Dedifferentiated amniotic fluid mesenchymal stem cell (primary cell): ENCODE data around the gene RNF224.

ENCODE experiments used
- DNase-seq: peaks from one replicate; pipeline ENCODE4 v3.0.0-alpha.2; 2016; ENCODE audit errors: extremely low spot score

Gene RNF224

DNA sequence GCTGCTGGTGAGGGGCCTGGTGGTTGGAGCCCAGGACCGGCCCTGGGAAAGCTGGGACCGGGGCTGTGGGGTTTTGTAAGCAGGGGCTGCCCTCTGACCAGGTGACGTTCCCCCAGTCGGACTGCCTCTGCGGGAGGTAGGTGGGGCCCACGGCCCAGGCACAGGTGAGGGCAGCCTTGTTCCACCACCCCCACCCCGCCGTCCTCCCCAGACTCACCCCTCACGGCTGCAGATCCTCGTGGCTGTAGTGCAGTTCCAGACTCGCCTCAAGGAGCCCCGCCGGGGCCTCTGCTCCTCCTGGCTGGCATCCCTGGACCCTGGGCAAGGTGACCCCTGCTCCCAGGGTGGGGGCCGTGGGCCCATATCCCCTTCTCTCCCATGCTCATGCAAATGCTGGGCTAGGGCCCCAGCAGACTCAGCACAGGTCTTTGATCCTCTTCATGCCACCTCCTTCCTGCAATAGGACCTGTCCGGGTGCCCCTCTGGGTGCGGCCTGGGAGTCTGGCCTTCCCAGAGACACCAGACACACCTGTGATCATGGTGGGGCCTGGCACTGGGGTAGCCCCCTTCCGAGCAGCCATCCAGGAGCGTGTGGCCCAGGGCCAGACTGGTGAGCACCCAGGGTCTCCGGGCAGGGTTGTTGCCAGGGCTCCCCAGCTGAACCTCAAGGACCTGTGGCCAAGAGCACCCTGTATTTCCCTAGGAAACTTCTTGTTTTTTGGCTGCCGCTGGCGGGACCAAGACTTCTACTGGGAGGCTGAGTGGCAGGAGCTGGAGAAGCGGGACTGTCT is 11.9 kb upstream of the RNF224 start:
- no peak for DNase-seq

DNA sequence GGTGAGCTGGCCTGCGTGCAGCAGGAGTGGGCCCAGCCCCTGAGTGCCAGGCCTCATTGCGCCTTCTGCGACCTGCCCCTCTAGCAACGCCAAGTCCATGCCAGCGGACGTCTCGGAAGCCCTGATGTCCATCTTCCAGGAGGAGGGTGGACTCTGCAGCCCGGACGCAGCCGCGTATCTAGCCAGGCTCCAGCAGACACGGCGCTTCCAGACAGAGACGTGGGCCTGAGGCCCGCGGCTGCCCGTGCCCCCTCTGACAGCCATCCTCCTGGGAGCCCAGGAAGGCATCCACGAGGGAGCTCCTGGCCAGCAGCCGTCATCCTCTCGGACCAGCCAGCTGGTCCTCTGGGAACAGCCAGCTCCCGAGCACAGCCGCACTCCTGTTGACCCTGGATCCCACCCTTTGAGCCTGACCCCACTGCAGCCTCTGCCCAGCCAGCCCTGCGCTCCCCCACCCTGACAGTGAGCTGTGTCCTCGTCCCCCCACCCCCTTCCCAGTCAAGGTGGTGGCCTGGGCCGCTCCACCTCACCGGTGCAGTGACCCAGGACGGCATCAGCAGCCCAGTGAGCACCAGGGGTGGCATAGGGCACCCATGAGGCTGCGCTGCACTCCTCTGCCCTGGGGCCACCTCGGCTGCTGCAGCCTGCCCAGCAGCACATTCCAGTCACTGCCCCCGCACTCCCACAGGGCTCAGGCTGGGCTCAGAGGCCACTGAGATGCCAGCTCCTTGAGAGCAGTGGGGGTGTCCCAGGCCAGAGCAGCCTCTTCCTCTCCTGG is 10.9 kb upstream of the RNF224 start:
- no peak for DNase-seq

DNA sequence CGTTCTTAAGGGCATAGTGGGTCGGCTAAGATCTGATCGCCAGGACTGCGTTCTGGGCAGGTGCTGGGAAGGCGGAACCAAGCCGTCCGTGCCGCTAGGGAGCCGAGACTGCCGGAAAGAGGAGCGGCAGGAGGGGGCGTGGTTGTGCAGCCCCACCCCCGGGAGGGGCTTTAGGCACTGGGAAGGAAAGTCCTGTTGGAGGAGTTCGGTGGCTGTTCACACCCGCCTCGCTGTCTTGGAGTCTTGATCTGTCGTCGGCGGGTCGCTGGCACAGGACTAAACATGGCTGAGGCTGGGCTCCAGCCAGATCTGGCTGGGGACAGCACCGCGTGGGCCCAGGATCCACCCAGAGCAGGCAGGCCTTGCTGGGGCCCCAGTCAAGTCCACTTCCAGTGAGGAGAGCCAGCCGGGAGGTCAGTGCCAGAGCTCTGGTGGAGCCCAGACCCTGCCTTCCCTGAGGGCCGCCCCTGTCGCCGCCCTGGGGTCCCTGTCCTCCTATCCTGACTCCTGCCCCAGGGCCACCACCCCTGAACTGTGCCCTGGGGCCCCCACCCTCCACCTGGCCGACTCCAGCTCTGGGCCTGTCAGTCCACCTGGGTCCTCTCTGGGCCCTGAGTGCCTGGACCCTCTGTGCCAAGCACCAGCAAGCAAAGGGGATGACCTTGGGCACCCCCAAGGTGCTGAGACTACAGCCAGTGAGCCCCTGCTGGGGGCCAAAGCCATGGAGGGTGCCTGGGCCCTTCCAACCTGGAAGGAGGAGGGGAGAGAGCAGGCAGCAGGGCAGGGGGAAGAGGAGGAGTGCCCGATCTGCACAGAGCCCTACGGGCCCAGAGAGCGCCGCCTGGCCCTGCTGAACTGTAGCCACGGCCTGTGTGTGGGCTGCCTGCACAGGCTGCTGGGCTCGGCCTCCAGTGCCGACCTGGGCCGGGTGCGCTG is 9.8 kb upstream of the RNF224 start:
- no peak for DNase-seq

GRCh38 chr9:137218212-137218753 is 9.0 kb upstream of the RNF224 start:
- no peak for DNase-seq

DNA sequence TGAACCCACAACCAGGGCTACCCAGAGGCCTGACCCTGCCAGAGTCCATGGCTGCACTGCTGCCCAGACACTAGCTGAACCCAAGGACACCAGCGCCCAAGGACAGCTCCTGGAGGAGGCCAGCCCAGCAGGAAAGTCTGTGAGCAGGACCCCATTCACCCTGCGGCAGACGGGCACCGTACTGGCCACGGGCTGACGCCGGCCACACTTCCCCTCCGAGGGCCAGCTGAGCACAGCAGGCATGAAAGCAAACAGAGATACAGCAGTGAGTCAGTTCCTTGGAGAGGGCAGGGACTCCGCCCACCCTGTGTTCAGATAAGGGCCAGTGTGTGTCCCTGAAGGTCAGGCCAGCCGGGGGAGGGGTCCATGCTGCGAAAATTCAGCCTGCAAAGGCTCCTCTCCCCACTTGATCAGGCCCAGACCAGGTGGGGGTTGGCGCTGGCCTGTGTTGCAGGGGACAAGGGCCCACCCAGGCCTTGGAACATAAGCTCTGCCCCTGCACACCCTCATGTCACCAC is 8.5 kb upstream of the RNF224 start:
- DNase-seq, result no peak

DNA sequence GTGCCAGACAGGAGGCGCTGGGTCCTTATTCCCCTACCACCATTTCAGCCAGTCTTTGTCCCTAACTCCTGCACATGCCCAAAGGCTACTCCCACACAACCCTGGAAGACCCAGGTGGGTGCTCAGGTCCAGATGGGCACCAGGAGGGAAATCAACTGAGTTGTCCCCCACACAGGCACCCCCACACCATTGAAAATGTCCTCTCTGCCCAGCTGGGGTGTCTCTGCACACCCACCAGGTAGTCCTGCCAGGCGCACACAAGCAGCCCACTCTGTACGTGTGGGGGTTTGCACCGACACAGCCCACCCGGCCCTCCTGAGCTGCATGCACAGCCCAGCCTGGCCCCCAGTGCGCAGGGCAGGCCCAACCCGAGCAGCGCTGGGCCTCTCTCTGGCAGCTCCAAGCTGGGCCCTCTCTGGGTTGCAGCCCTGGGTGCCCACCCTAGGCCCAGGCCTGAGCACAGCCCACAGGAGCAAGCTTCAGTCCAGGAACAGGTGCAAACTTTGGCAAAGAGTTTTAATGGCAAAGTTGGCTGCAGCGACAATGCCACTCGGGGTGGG is 7.5 kb upstream of the RNF224 start:
- DNase-seq, result no peak

- DNase-seq, result no peak
These were observed 6.8 kb upstream of the RNF224 start for GRCh38 chr9:137220317-137221094.

GRCh38 chr9:137221095-137221505 is 6.2 kb upstream of the RNF224 start:
- DNase-seq, result no peak

DNA sequence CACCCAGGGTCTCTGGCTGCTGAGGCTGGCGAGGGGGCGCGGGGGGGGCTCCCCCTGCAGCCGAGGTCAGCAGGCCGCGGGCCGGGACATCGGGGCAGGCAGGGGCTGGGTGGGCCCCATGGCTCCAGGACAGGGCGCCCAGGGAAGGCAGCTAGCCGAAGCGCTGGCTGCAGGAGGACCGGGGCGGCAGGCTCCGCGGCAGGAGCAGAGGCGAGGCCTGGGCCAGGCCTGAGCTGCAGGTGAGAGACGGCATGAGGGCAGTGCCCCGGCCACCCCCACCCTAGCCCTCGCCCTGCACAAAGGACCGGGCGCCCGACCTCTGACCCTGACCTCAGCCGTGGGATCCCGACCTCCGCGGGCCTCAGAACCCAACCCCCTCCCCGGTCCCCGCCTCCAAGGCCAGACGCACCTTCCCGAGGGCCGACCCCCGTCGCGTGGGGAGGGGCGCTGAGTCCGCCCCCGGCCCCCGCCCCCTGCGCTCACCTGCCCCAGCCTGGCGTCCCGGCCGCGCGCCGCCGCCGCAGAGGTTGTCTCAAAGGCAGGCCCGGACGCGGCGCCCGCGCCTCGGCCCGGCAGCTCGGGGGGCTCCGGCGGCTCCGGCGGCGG is 5.7 kb upstream of the RNF224 start:
- no peak for DNase-seq

DNA sequence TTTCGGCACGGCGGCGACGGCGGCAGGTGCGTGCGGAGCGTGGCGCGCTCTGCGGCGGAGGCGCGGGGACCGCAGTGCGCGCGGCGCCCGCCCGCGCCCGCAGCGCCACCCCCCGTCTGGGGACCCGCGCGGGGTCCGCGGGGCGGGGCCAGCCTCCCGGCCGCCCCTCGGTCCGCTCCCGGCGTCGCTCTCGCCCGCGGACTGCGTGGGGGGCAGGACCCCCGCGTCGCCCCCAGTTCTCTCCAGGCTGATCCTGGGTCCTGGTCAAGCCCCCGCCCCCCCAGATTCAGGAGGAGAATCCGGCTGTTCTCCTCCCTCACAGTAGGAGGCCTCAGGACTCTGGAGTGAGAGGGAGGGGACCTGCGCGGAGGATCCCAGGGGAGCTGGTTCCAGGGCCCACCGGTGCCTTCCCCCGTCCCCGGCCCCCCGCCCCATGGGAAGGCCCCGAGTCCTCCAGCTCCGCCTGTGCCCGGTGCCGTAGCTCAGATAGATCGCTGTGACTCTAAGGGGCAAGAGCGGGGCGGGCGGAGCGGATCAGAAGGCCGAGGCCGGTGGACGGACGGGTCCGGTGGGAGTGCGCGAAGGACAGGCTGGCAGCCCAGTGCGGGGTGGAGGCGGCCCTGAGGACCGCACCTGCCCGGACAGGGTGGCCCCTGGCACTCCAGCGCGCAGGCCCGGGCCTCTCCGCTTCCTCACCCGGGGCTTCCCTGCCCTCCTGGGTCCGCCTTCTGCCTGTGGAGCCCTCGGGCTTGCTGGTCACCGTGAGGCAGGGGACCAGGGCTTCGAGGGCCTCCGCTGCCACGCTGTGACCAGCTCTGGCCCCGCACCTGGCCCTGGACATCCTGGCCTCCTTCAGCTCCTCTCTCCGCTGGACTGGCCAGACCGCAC is 4.9 kb upstream of the RNF224 start, which contains the start of gene RNF208:
RNF208 (minus strand) TSS at position 51 of the 888 bp plus-strand sequence. CDS start 1,028 bp downstream, outside the sequence.
- no peak for DNase-seq

GRCh38 chr9:137223078-137223970 is 4.0 kb upstream of the RNF224 start:
- peak; percentile 99 for DNase-seq

GRCh38 chr9:137224830-137225694 is 2.2 kb upstream of the RNF224 start, which contains the start of gene CYSRT1:
TSS of gene CYSRT1 (plus strand) at chr9:137225174. CDS start at chr9:137225622, 448 bp downstream.
- DNase-seq, result no peak

DNA sequence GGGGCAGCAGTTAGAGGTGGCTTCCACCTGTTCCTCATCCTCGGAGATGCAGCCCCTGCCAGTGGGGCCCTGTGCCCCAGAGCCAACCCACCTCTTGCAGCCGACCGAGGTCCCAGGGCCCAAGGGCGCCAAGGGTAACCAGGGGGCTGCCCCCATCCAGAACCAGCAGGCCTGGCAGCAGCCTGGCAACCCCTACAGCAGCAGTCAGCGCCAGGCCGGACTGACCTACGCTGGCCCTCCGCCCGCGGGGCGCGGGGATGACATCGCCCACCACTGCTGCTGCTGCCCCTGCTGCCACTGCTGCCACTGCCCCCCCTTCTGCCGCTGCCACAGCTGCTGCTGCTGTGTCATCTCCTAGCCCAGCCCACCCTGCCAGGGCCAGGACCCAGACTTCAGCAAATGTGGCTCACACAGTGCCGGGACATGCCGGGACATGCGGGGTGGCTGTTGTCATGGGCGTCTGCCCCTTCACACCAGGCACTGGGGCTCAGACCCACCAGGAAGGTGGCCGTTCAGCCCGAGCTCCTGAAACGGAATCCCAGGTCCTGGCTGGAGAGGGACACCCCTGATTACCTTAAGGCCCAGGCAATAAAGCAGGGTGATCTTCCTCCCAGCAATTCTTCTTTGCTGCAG is 1.5 kb upstream of the RNF224 start:
- no peak for DNase-seq

- DNase-seq, result no peak
These were observed 806 bp upstream of the RNF224 start for GRCh38 chr9:137226338-137227053.

GRCh38 chr9:137227853-137228505 is 677 bp downstream of the RNF224 start:
- DNase-seq, result no peak
